NOMO-1 treated with dmso at 0.1 percent for 144 hours (cell line): ENCODE measurements around the gene DENND1B.
"Not testable (repeated sequence)": the region's sequence is repeated elsewhere in the genome, so short reads cannot be mapped to it uniquely, and the experiment has no call there.

Experiments
- DNase-seq: peaks from one replicate; lab custom pipeline; 2025; ENCODE audit not compliant: unreplicated experiment; lab: John Stamatoyannopoulos, UW

Gene DENND1B

DNA sequence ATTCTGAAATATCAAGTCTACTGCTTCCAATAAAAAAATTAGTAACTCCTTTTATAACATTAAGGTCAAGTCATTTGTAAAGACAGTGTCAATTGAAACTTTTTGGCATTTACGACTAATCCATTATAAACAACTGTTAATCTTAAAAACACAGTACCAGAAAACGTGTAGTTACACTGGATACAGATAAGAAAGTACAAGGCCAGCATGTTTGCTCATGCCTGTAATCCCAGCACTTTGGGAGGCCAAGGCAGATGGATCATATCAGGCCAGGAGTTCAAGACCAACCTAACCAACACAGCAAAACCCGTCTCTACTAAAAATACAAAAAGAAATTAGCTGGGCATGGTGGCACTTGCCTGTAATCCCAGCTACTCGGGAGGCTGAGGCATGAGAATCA is 29.4 kb downstream of the DENND1B start:
- DNase-seq, result no peak

- no peak for DNase-seq
Observed at GRCh38 chr1:197744979-197745378, 30.3 kb downstream of the DENND1B start.

GRCh38 chr1:197743578-197743977 is 31.7 kb downstream of the DENND1B start:
- no peak for DNase-seq

- DNase-seq, result no peak
Observed at GRCh38 chr1:197740992-197741391, 34.3 kb downstream of the DENND1B start.

DNA sequence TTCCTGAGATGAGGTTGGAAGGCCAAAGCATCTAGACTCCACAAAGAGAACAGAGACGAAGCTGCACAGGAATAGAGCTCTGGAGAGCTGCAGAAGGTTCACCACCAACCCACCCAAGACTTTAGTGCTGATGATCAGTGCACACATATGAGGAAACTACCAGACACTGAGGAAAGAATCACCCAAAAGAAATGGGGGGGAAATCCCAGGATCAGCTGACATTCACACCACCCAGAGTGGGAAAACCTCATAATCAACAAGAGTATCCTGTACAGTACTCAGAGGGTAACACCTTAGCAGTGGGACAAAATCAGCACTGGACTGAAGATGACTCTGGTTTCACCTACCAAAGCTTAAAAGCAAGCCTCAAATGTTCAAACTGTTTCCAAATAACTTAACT is 36.4 kb downstream of the DENND1B start:
- DNase-seq, result no peak

DNA sequence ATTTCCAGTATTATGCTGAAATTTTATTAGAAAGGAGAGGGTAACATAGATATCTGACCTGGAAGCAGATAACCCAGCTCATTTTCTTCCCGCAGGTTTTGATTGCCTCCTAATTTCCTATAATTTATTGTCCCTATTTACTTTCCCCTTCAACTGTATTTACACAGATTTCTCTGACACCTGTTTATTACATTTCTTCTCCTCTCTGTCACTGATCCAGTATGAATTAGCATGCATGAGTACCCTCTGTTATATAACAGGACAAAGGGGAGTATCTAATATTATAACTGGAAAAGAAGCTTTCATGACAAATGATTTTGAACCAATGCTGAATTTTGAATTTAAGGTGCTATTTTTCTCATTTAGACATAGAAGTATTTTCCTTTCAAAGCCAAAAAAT is 37.4 kb downstream of the DENND1B start:
- no peak for DNase-seq

- no peak for DNase-seq
Observed at GRCh38 chr1:197736685-197737084, 38.6 kb downstream of the DENND1B start.

- no peak for DNase-seq
Observed at GRCh38 chr1:197735461-197735860, 39.8 kb downstream of the DENND1B start.

- DNase-seq, result no peak
Observed at GRCh38 chr1:197733324-197733723, 42.0 kb downstream of the DENND1B start.

GRCh38 chr1:197732187-197732586 is 43.1 kb downstream of the DENND1B start:
- DNase-seq, result no peak

DNA sequence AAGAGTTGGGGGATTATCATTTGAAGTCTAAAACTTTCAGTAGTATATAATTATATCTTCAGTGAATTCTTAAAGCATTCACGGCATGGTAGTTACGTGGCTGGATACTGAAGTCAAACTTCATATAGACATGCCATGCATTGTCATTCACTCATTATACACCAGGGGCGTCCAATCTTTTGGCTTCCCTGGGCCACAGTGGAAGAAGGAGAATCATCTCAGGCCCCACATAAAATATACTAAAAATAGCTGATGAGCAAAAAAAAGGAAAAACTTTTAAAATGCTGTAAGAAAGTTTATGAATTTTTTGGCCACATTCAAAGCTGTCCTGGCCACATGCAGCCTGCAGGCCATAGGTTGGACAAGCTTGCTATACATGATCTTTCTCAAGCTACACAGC is 43.8 kb downstream of the DENND1B start:
- no peak for DNase-seq

GRCh38 chr1:197725976-197726375 is 49.3 kb downstream of the DENND1B start:
- DNase-seq, result no peak

GRCh38 chr1:197725044-197725443 is 50.2 kb downstream of the DENND1B start:
- no peak for DNase-seq

DNA sequence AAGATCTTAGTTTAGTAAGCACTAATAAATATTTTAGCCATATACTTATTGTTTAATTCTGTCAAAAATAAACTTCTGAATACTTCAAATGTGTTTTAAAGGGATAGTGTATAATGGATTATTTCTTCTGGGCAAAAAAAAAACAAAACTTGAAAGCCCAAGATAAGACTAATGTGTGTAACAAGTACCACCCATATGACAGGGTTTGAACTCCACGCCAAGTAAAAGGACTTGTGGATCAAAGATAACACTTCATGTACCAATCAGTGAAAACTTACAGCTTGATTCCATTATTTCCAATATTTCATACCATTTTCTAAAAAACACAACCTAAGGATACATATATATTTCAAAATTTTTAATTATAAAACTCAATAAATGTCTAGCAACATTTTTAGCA is 59.5 kb downstream of the DENND1B start:
- no peak for DNase-seq

GRCh38 chr1:197706601-197707000 is 68.7 kb downstream of the DENND1B start:
- DNase-seq, result no peak

GRCh38 chr1:197705941-197706340 is 69.3 kb downstream of the DENND1B start:
- DNase-seq, result no peak

GRCh38 chr1:197700688-197701087 is 74.6 kb downstream of the DENND1B start:
- DNase-seq, result not testable (repeated sequence)

DNA sequence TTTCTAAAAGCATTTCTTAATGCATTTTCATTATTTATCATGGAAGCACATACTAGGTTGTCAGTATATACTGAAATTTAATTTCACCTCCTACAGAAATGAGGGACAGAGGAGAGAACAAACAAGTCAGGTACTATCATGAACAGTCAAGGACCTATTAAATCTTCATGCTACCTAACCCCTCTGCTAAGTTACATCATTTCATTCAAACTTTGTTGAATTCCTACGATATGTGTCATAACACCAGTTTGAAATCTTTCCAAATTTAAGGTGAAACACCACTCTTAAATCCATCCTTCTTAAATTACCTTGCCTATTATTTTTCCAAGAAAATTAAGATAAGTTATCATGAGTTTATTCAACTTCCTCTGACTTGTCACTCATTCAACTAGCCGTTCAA is 78.9 kb downstream of the DENND1B start:
- DNase-seq, result no peak

DNA sequence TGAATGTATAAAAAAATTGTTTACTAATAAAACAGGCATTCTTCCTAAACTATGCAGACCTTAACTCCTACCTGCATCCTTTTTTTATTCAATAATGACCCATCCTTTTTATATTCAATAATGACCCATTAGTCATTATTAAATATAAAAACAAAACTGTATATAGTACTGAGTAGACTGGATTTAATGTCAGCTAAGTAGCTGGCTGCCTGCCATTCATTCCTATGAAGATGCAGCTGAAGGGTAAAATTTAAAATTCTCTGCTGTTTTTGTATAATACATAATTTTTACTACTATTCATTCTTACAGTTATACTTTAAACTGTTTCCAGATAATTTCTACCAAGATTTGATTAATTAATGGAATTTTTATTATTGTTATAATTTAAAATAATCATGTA is 79.3 kb downstream of the DENND1B start:
- no peak for DNase-seq

GRCh38 chr1:197692965-197693364 is 82.3 kb downstream of the DENND1B start:
- DNase-seq, result no peak

DNA sequence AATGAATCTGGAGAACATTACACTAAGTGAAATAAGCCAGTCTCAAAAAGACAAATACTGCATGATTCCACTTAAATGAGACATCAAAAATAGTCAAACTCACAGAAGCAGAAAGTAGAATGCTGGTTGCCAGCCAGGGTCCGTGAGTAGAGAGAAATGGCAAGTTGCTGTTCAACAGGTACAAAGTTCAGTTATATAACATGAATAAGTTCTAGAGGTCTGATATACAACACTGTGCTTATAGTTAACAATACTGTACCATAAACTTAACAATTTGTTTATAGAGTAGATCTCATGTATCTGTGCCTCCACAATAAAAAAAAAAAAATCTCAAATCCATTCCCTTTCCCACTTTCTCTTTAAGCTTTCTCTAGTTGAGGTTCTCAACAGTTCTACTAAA is 83.5 kb downstream of the DENND1B start:
- DNase-seq, result no peak

- DNase-seq, result no peak
Observed at GRCh38 chr1:197690074-197690473, 85.2 kb downstream of the DENND1B start.

DNA sequence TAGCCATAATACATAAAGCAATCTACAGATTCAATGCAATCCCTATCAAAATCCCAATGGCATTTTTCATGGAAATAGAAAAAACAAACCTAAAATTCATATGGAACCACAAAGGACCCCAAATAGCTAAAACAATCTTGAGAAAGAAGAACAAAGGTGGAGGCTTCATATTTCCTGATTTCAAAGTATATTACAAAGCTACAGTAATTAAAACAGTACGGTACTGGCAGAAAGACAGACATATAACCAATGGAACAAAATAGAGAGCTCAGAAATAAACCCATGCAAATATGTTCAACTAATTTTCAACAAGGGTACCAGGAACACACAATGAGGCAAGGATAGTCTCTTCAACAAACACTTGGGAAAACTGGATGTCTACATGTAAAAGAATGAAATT is 87.0 kb downstream of the DENND1B start:
- DNase-seq, result no peak
